Brain pericyte (primary cell): ENCODE results near the gene RNF44.
"Not testable (repeated sequence)": the region's sequence is repeated elsewhere in the genome, so short reads cannot be mapped to it uniquely, and the experiment has no call there.

Experiments
- DNase-seq: peaks from one replicate; pipeline ENCODE4 v3.0.0-alpha.2; 2012; ENCODE audit warnings: low read depth, low spot score

The RNF44 gene

DNA sequence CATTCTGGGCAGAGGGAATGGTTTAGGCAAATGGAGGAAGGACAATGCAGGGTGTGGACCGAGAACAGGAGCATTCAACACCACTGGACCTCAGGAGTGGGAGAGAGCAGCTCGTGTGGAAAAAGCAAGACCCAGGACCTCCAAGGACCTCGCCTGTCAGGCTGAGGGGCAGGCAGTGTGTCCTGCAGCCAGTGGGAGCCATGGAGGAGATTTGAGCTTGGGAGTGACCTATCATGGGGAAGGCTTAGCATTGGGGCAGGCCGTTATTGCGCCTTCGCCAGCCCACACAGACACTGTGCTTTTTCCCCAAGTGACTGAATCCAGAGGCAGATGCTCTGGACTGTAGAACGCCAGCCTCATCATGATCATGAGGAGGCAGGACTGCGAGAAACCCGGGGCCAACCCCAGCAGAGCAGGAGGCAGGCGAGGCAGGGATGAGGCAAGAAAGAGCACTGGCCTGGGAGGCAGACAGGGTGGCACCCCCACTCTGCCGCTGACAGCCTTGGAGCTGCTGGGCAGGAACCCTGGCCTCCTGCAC lies 15.2 kb upstream of the RNF44 start:
- DNase-seq: no peak

- not testable (repeated sequence) for DNase-seq
Observed at GRCh38 chr5:176550937-176551336, 13.7 kb upstream of the RNF44 start.

DNA sequence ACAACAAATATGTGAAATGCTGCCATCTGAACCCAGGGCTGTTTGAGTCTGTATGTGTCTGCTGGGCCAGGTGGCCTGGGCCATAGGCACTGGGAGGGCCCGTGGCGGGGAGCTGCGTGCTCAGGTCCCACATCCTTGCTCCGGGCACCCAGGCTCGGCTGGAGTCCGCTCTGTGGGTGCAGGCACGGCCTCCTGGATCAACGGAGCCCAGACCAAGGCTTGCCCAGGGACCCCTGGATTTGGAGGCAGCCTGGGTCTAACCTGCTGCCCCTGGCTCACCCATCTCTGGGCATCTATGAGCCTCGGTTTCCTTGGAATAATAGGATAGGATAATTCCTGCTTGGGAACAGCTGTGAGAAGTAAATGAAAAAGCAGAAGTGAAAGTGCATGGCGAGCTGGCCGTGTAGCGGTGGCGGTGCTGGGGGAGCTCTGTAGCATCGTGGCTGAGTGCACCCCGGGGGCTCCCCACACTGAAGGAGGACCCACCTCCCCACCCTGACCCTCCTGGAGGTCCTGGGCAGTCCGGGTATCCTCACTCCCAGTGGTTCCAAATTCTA lies 13.2 kb upstream of the RNF44 start:
- no peak for DNase-seq

GRCh38 chr5:176549871-176550270 lies 12.7 kb upstream of the RNF44 start:
- DNase-seq: no peak

DNA sequence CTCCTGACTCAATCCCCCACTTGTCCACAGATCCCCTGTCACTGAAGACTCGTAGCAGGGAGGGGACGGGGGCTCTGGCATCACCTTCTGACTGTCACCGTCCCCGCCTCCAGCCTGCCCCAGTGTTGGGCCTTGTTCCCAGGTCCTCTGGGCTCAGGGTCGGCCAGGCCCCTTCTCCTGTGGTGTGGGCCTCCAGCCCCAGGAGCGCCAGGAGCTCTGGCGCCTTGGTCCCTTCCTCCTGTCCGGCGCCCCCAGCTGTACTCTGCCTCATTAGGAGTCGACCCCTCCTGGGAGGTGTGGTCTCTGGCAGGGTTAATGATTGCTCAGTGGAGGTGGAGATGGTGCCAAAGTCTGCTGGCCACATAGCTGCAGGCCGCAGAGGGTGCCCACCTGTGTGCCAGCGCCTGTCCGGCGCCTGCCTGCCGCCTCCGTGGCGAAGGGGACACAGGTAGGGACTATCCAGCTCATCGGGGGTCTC lies 11.8 kb upstream of the RNF44 start, which contains the start of gene CDHR2:
Gene CDHR2, plus strand, starts transcription at position 376 of the 478 bp plus-strand sequence. CDS start 16,011 bp downstream, outside the sequence.
- DNase-seq: no peak

GRCh38 chr5:176547802-176548201 lies 10.6 kb upstream of the RNF44 start:
- no peak for DNase-seq

- DNase-seq: no peak
Observed at GRCh38 chr5:176545737-176546509, 8.7 kb upstream of the RNF44 start.

DNA sequence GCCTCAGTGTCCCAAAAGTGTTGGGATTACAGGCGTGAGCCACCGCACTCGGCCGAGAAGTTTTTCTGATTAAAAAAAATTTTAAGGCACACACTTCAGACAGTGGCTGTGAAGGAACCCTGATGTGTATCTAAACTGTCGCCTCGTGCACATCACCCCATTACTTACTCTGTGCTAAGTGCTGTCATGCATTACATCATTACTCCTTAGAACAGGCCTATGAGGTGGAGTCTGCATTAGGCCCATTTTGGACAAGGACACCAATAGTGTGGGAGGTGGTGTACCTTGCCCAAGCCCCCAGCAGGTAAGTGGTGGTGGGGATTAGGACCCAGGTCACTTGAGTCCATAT lies 8.2 kb upstream of the RNF44 start:
- no peak for DNase-seq

DNA sequence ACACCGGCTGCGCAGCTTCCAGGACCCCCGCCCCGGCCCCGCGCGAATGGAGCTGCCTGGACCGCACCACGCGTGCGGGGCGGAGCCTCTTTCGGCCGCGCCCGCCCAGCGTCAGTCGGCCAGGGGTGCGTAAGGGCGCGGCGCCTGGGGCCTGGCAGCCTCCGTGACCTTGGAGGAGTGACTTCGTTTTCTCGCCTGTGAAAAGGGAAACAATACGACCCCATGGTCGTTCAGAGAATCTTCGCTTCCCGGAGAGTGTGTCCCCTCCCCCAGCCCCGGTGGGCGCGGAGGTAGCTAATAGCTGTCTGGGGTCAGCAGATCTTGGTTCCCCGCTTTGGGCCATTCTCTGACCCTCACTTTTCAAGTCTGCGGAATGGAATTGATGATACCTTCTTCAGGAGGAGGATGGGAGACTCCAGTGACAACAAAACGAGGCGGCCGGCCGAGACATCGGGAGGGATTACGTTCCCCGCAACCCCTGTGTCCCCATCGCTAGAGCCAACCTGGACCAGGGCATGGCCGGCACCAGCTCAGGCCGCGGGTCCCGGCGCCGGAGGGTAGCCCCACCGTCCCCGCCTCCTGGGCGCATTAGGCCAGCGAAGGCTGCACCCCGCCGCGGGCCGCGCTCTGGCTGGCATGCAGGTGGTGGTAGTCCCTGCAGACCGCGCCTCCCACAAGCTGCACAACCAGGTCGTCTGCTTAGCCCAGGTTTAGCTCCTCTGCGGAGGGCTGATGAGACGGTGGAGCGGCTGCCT lies 6.4 kb upstream of the RNF44 start:
- DNase-seq: no peak

GRCh38 chr5:176542596-176543427 lies 5.6 kb upstream of the RNF44 start:
- DNase-seq: no peak

GRCh38 chr5:176542135-176542595 lies 5.0 kb upstream of the RNF44 start:
- no peak for DNase-seq

DNA sequence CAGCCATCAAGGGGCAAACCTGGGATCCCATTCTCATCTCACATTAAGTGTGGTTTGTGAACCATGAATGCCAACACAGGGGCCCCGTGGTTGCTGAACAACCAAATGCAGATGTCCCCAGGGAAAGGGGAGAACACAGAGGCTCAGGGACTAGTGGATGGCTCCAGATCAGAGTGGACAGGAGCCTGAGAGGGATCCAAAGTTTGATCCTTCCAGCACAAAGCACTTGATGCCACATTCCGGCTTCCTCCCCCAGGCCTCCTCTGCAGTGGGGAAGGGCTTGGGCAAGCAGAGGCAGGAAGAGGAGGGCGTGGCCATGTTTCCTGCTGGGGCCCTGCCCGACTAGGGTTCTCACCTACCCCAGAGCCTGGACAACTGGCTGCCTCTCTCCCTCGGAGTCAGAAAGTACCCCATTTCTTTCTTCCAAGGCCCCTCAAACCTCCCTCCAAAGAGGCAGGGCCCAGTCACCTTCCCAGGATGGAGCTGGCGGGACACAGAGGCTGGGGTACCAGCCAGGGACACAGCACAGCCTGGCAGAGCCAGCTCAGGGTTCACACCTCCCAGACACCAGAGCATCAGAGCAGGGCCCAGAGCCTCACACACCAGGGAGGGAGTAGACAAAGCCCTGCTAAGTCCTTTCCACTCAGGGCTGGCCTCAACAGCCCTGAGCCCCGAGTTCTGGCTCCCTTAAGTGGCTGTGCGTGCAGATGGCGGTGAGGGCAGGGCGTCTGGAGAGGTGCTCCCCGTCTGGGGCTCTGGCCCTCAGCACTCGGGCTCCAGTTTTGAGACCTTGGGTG lies 4.3 kb upstream of the RNF44 start:
- no peak for DNase-seq

- DNase-seq: no peak
Observed at GRCh38 chr5:176540956-176541337, 3.7 kb upstream of the RNF44 start.

- no peak for DNase-seq
Observed at GRCh38 chr5:176540476-176540899, 3.3 kb upstream of the RNF44 start.

GRCh38 chr5:176538989-176539384 lies 1.8 kb upstream of the RNF44 start:
- no peak for DNase-seq

DNA sequence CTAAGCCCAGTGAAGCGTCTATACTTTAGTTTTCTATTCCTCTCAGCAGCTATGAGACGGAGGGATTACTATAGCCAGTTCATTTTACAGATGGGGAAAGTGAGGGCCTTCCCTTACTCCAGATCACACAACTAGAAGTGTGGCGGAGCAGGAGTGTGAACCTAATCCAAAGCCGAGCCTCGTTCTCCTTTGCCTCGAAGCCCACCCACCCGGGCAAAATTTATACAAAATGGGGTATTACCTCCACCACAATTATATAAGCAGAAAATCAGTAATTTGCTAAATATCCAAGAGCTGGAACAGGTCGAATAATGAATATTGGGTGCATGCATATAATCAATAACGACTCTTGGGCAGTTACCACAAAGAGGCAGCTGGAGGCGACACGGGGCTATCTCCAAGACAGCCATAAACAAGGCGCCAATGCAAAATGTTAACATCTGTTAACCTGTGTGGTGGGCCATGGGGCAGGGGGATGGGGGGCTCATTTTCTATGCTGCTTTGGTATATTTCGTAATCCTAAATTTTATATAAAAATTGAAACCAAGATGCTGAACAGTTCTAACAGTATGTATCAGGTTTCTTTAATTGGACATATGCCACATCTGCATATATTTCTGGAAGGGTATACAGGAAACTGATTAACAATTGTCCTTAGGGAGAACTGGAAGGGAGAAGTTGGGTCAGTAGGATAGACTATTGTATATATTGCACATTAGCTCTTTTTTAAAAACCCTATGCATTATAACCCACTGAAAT lies 1.2 kb upstream of the RNF44 start:
- DNase-seq: no peak

DNA sequence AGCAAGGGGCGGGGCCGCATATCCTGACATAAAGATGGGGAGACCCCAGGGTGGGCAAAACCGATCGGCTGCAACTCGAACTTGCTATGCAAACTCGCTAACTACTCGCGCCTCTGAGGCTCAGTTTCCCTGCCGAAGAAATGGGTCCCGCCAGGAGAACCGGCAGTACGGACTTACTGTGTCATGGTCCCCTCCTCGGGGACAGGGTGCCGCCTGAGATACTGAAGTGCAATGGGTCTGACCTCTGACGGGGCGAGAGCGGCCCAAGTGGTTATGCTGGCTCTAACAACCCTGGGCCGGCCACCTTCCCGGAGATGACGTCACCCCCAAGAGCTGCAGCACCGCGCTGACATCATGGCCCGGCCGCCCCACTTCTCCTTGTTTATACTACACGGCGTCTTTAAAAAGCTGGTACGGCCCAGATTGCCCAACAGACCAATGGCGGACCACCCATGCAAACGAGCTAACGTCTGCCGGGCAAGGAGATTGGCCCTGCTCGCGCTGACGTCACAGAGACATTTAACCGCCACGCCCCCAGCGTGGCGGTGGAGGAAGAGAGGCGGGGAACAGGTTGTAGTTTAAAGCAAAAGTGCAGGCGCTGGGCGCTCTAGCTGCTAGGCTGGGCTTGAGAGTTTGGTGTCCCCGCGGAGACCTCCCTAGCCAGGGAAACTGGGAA lies 490 bp upstream of the RNF44 start:
- DNase-seq: peak; percentile 98

- DNase-seq: peak; percentile 41
Observed at GRCh38 chr5:176536132-176536901, 885 bp downstream of the RNF44 start.
